NCI-H2227 (cell line): ENCODE results near the gene METTL9.
"Not testable (repeated sequence)": the region's sequence is repeated elsewhere in the genome, so short reads cannot be mapped to it uniquely, and the experiment has no call there.

ENCODE experiments used
- DNase-seq: peaks from one replicate; lab custom pipeline; 2025; ENCODE audit not compliant: unreplicated experiment; lab: John Stamatoyannopoulos, UW

Gene METTL9

DNA sequence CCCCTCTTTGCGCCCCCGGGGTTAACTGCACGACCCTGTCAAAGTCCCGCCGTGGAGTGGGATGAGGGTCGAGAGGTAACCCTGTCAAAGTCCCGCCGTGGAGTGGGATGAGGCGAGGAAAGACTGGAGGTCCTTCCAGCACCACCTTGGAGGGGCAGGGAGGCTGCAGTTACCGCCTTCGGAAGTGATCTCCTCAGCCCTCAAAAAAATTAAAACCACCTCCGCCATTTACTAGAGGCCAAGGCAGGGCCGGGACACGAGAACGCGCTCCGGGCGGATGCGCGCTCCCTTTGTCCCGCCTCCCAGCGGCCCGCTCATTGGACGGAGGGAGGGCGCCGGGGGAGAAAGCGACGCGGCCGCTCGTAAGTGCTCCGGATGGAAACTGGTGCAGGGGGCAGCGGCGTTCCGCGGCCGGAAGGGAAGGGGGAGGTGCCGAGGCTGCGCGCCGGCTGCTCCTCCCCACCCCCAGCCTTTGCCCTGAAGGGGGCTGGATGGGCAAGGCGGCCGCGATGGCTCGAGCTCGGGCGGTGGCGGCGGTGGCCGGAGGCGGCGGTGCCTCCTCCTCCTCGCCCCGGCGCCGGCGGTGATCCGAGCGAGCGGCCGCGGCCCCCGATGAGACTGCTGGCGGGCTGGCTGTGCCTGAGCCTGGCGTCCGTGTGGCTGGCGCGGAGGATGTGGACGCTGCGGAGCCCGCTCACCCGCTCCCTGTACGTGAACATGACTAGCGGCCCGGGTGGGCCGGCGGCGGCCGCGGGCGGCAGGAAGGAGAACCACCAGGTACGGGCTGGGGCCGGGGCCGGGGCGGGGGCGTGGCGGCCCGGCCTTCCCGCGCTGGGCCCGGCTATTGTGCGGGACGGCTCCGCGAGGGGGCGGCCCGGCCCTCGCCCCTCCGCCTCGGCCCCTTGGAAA, at the start of gene METTL9:
Gene METTL9, plus strand, starts transcription at position 456 of the 909 bp plus-strand sequence. Its CDS starts 157 bp downstream, at position 613.
- peak; percentile 97 for DNase-seq

DNA sequence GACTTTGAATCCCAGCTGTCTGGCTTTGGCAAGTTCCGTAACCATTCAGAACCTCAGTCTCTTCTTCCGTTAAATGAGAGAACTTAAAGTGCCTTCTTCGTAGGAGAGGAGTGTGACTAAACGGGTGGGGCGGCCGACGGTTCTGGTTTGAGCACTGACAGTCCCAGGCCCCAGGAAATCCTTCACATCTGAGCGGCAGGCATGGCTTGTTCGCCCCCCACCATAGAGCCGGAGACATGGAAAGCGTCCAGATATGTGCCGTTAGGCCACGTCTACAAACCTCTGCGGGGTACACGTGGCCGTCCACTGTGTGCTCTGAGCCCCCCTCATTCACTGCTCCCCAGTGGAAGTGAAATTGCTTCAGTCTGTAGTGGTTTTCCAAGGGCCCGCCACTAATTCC, 49.4 kb upstream of the METTL9 start:
- not testable (repeated sequence) for DNase-seq

GRCh38 chr16:21550435-21550834, 48.9 kb upstream of the METTL9 start:
- DNase-seq = not testable (repeated sequence)

GRCh38 chr16:21551076-21551475, 48.3 kb upstream of the METTL9 start:
- not testable (repeated sequence) for DNase-seq

GRCh38 chr16:21551600-21551999, 47.8 kb upstream of the METTL9 start:
- not testable (repeated sequence) for DNase-seq

GRCh38 chr16:21553481-21554296, 45.7 kb upstream of the METTL9 start:
- DNase-seq = not testable (repeated sequence)

GRCh38 chr16:21554795-21555585, 44.4 kb upstream of the METTL9 start:
- DNase-seq = peak; percentile 89

DNA sequence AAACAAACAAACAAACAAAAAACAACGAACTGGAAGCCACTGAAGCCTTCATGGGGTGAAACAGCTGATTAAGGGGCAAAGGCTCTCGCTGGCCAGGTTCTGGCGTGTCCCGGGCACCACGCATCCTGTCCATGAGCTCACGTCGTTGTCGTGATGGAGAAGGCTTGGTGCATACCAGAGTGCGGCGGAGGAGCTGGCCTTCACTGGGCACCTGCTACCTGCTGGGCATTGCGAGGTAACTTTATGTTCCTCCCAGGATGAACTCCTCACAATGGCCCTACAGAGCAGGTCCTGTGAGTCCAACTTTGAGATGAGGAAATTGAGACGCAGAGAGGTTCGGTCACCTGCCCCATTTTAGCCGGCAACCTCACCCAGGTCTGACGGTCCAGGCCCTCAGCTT, 43.8 kb upstream of the METTL9 start:
- not testable (repeated sequence) for DNase-seq

GRCh38 chr16:21556026-21556595, 43.3 kb upstream of the METTL9 start:
- DNase-seq = not testable (repeated sequence)

DNA sequence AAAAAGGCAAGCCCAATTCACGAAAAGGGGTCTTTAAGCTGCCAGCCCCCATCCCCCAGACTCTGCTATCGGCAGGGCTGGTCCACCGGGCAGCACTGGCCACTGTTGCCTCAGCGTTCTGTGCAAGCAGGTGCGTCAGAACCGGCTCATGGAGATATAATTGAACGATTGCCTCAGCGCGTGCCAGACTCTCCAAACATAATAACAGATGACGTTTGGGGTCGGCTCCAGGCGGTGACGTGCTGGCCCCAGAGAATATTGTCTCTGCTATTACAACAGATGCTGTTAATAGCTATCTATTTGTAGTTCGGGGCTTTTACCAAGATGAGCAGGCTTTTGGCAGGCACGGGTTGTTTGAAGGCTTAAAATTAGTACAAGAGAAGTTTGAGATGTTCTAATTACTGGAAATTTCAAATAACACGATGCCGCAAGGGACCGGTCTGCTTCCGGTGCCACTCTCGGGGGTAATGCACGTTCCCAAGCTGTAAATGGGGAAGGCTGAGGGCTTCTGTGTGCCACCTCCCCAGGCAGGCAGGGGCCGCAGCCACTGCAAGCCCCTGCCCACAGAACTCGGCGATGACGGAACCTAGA, 42.6 kb upstream of the METTL9 start:
- DNase-seq = peak; percentile 82

DNA sequence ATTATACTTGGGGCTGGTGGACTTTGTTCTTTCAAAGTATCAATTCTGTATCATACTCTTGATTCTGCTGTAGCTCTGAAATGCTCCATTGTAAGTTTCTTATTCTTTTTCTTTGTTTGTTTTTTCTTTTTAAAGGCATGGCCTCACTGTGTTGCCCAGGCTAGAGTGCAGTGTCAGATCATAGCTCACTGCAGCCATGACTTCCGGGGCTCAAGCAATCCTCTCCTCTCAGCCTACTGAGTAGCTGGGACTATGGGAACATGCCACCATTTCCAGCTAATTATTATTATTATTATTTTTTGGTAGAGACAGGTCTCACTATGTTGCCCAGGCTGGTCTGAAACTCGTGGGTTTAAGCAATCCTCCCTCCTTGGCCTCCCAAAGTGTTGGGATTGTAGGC, 38.9 kb upstream of the METTL9 start:
- no peak for DNase-seq

- DNase-seq = no peak
These were observed 35.7 kb upstream of the METTL9 start for GRCh38 chr16:21563676-21564075.

GRCh38 chr16:21564367-21564766, 35.0 kb upstream of the METTL9 start:
- not testable (repeated sequence) for DNase-seq

DNA sequence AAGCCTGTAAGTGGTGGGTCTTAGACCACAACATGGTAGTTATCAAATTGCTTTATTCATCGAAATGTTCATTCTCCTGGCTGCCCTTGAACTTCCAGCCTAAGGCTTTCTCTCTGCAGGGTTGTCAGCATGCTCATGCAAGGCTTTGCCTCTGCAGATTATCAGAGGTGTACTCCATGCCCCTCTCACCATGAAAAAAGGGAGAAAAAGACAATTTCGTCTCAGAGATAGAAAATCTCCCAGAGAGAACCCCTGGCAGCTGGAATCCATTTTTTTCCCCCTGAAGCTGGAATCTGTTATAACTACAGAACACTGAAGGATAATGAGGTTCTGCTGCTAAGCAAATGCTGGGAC, 33.9 kb upstream of the METTL9 start:
- peak; percentile 51 for DNase-seq

DNA sequence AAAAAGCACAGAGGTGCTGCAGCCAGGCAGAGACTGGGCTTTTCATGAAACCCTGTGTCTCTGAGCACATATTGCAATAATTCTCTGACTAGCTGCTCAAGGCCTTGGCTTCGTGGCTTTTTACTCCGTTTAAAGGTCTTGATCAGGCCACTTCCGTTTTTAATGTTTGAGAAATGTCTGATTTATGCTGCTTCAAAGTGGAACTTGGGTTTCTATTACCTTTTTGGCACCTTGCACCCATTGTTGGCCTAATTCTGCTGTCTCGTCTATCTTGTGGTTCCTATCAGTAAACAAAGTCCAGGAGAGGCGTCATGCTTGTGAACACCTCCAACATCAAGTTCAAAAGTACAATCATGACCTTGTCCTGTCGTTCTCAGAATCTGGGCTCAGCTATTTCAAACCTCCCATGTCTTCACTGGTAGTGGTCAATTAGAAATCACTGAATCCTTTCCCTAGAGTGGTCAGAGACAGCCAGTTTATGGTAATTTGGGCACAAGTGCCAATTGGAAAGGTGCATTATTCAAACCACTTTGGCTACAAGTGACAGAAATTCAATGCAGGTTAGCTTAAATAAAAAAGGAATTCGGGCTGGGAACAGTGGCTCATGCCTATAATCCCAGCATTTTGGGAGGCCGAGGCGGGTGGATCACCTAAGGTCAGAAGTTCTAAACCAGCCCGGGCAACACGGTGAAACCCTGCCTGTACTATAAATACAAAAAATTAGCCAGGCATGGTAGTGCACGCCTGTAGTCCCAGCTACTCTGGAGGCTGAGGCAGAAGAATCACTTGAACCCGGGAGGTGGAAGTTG, 33.3 kb upstream of the METTL9 start:
- no peak for DNase-seq

DNA sequence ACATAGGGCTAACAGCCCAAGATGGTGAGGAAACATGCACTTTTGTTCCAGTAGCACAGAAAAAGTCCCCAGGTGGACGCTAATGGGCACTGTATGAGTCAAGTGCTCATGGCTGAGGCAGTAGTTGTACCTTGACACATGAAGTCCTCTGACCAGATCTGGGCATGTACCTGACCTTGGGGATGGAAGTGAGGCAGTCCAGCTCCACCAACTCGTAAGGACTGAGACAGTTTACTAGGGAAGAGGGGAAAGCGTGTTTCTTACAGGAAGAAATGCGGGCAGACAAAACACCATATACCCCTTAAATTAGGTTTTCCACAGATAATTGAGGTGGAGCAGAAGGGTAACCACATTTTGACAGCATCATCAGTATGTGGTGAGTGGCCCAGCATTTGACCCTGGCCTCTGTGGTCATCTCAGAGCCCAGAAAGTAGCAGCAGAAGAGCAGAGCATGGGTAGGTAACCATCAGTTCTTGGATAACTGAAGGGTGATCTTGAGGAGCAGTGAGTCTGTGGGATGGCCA, 32.4 kb upstream of the METTL9 start:
- DNase-seq = no peak

- DNase-seq = not testable (repeated sequence)
These were observed 31.9 kb upstream of the METTL9 start for GRCh38 chr16:21567496-21567895.

GRCh38 chr16:21568502-21569189, 30.7 kb upstream of the METTL9 start:
- no peak for DNase-seq

GRCh38 chr16:21570676-21571017, 28.7 kb upstream of the METTL9 start:
- DNase-seq = no peak
